ENCODE data around the gene ELF4.

The ELF4 gene

DNA sequence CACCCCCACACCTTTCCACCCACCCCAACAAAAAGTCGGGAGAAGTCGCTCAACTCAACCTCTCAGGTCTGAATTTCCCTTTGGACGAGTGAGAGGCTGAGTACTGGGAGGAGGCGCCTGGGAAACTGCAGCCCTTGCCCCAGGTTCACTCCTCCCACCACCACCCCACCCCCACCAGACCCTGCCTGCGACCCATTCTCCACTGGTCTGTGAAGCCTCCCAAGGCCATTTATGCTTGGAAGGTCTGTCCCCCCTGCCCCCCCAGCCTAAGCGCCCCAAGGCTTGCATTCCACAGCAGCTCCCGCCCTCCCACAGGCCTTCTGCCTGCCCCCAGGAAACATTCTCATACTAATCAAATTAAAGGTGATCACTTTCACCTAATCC is 27.2 kb downstream of the ELF4 start:
- no peak for DNase-seq

DNA sequence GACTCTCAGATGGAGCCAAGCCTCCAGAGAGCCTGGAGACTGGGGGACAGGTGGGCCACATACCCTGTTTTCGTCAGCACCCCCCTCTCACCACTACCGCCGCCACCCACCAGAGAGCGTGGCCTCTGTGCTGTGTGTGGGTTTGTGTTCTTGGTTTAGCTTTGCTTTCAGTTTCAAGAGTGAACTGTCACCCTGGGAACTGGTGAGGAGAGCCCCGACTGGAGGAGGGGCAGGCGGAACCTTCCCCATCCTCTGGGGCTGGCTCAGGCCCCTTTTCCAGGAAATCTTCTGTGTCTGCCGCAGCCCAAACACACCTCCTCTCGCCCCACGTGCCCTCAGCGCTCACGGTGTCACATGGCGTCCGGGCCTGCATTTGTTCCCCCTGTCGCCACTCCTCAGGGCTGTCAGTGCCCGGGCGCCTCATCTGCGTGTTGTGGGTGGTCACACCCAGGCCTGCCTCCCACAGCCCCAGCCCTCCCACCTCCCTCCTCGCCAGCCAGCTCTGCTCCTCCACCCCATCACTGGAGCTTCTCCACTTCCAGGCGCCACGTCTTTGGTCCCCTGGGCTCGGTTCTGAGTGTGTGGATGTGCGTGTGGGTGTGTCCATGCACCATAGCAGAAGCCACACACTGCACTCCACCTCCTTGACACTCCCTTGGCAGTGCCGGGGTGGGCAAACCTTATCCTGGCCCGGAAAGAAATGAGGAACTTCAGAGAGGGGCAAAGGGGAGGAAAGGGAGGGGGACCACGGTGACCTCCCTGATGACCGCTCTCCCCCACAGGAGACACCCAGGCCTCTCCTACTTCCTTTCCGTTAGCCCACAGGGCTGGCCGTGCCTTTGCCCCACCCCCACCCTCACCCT is 27.8 kb downstream of the ELF4 start:
- DNase-seq = no peak

- peak; percentile 85 for DNase-seq
These were observed 28.8 kb downstream of the ELF4 start for GRCh38 chrX:130081421-130082045.

- DNase-seq = peak; percentile 34
These were observed 29.4 kb downstream of the ELF4 start for GRCh38 chrX:130080791-130081367.

- peak; percentile 92 for DNase-seq
These were observed 30.4 kb downstream of the ELF4 start for GRCh38 chrX:130079824-130080406.

DNA sequence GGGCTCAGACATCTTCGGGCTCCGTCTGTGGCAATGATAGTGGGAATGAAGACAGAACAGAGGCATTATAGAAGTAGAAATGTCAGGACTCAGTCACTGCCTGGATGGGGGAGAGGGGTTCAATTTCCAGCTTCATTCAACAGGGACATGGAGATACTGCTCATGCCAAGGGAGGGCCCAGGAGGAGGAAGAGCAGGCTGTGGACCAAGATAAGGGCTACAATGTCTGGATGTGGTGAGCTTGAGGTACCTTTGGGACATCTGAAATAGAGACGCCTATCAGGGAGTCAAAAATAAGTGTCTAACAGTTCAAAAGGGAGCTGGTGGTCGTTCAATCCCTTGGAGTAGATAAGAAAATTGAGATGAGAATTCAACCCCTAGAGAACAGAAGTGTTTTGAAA is 34.5 kb downstream of the ELF4 start:
- no peak for DNase-seq

DNA sequence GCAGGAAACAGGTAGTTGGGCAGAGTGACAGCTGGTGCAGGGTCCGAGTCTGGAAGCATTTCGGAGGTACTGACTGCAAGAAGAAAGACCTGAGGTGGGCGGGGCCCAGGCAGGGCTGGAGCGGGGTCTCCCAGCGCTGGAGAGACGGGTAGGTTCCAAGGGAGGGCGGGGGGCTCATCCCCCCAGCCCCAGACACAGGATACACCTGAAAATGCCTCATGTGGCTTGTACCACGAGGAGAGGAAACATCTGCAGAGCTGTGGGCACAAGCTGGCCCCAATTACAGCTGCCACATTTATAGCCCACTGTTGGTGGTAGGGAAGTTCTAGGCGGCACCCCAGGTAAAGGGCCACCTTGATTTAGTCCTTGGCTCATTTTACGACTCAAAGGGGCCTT is 38.0 kb downstream of the ELF4 start:
- DNase-seq = no peak

- no peak for DNase-seq
These were observed 38.5 kb downstream of the ELF4 start for GRCh38 chrX:130071611-130072344.

DNA sequence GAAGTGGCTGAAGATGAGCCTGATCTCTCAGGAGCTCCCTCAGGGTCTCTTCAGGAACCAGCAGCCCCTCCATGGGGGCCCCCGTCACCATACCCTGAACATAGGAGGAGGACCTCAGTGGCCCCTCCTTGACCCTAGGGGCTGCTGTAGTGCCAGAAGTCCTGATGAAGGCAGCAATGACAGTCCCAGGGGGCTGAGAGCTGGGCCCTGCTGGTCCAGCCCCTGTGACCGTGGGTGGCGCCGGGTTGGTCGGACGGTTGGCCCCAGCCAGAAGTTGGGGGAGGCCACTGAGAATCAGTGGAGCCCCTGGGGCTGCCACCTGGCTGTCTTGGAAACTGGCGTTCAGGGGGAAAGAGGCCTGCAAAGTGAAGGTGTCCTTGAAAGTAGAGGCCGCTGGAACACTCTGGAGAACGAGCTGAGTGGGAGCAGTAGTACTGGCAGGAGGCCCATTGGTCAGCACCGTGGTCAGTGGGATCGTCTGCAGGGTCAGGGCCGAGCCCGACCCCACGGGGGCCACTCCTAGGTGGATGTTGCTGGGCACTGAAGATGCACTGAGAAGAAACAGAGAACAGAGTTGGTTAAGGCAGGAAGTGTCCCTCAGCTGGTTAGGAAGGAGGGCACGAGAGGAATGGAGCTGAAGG is 43.2 kb downstream of the ELF4 start:
- DNase-seq = no peak

- DNase-seq = peak; percentile 87
These were observed 49.9 kb downstream of the ELF4 start for GRCh38 chrX:130060122-130061069.

GRCh38 chrX:130058652-130059051 is 51.6 kb downstream of the ELF4 start:
- DNase-seq = no peak

DNA sequence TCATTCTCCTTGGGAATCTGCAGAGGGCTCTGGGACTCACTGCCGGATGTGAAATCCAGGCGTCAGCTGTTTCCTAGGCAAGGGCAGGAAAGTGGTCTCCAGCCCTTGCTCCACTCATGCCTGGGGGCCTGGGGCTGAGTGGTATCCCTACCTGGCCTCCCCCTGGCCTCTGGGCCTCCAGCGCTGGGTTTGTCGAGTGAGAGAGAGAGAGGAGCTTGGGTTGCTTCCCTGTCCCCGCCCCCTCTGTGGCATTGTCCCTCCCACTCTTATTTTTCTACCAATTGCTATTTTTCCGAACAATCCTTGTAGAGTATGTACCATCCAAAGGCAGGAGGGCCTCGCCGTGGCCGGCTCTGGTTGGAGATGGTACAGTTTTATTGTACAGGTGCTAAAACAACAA is 53.1 kb downstream of the ELF4 start:
- DNase-seq = no peak

GRCh38 chrX:130055899-130056298 is 54.4 kb downstream of the ELF4 start:
- DNase-seq = no peak

- no peak for DNase-seq
These were observed 55.2 kb downstream of the ELF4 start for GRCh38 chrX:130055103-130055502.

DNA sequence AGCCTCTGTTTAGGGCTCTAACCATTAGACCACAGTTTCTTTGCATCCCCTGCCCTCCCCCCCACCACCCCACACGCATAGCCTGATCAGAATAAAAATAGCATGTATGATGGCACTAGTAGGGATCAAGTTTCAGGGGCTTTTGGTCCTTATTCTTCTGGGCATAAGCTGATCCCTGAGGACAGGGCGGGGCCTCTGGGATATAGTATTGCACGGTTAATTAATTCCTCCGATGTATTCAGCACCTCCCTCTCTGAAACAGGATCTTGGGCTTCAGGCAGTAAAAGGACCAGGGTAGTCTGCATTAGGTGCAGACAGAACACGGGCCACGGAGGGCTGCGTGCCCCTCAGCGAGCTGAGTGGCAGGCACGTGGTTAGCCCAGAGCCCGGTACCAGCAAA is 57.1 kb downstream of the ELF4 start:
- peak; percentile 52 for DNase-seq

DNA sequence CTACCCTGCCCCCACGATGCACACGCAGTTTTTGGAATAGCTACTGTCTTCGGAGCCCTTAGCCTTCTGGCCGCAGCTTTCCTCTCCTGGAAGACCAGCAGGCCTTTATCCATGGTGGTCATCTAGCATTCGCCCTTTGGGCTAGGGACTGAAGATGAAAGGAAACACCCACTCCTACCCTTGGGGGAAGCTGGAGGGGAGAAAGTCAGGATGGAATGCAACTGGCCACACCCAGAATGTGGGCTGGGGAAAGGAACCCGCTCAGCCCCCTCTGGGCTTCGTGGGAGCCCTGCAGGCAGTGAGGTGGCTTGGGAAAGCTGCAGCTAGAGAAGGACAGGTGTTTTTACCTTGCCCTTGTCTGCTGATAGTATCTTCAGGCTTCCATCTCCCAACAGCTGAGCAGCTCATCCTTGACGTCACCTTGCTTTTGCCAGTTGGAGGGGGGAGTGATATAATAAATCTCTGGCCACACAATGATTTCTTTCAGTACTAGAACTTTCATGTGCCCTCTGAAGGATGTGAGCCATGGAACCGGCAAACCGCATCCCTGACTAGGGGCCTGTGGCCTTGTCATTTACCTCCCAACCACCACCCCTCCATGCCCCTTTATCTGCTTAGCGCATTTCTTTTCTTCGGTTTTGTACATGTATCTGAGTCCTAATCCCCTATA is 59.0 kb downstream of the ELF4 start:
- DNase-seq = no peak

GRCh38 chrX:130049821-130050220 is 60.5 kb downstream of the ELF4 start:
- no peak for DNase-seq

DNA sequence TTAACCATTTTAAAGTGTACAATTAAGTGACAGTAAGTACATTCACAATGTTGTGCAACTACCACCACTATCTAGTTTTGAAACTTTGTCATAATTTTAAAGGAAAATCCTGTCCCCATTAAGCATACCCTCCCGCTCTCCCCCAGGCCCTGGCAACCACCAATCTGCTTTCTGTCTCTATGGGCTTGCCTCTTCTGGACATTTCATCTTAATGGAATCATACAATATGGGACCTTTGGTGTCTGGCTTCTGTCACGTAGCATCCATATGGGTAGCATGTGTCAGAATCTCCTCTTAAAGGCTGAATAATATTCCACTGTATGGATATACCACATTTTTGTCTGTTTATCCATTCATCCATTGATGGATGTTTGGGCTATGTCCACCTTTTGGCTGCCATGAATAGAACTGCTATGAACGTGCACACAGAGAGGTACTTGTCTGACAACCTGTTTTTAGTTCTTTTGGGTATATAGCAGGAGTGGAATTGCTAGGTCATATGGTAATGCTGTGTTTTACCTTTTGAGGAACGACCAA is 61.5 kb downstream of the ELF4 start:
- no peak for DNase-seq

- DNase-seq = no peak
These were observed 62.9 kb downstream of the ELF4 start for GRCh38 chrX:130047416-130047815.

- DNase-seq = no peak
These were observed 70.5 kb downstream of the ELF4 start for GRCh38 chrX:130039847-130040246.

GRCh38 chrX:130034178-130034577 is 76.1 kb downstream of the ELF4 start:
- DNase-seq = no peak
